ENCODE results near the gene NFATC2. TPM values are rescaled to one million over a fixed set of nuclear protein-coding genes. Genes with fewer than 3 reads are reported as not detected.

The NFATC2 gene
- polyA plus RNA-seq, 1 donor = 22.3 TPM

- Histone ChIP-seq H3K27ac (ENCODE audit: low read length) (no peak overlapping the region), H3K27me3 (ENCODE audit: control insufficient read depth, insufficient read depth, low read length) (no peaks in the 10 kb centered on the region), H3K4me1 (ENCODE audit: control insufficient read depth, insufficient read depth, low read length) (peaks cover 7% of the 10 kb centered on the region), H3K4me3 (ENCODE audit: low read length) (no peak overlapping the region), H3K36me3 (ENCODE audit: control insufficient read depth, insufficient read depth, low read length) (peaks cover 46% of the 10 kb centered on the region), H3K9me3 (ENCODE audit: control insufficient read depth, low read depth, low read length) (no peaks in the 10 kb centered on the region)
- DNase-seq = no peak
- no CpG with 5 or more reads among the region's 2 CpGs for WGBS (ENCODE audit: insufficient coverage, low lambda C conversion rate)
Measured at GRCh38 chr20:51446230-51446629, 96.3 kb downstream of the NFATC2 start.

GRCh38 chr20:51445591-51445990 is 96.9 kb downstream of the NFATC2 start:
- Histone ChIP-seq H3K36me3 (ENCODE audit: control insufficient read depth, insufficient read depth, low read length) (peaks cover 44% of the 10 kb centered on the region), H3K4me3 (ENCODE audit: low read length) (no peak overlapping the region), H3K9me3 (ENCODE audit: control insufficient read depth, low read depth, low read length) (no peaks in the 10 kb centered on the region), H3K27me3 (ENCODE audit: control insufficient read depth, insufficient read depth, low read length) (no peaks in the 10 kb centered on the region), H3K4me1 (ENCODE audit: control insufficient read depth, insufficient read depth, low read length) (peaks cover 7% of the 10 kb centered on the region), H3K27ac (ENCODE audit: low read length) (no peak overlapping the region)
- DNase-seq = no peak
- WGBS (ENCODE audit: insufficient coverage, low lambda C conversion rate) = 100% methylated on average over 2 of the region's 8 CpGs

- Histone ChIP-seq H3K4me3 (ENCODE audit: low read length) (no peak overlapping the region), H3K9me3 (ENCODE audit: control insufficient read depth, low read depth, low read length) (no peaks in the 10 kb centered on the region), H3K27me3 (ENCODE audit: control insufficient read depth, insufficient read depth, low read length) (no peaks in the 10 kb centered on the region), H3K27ac (ENCODE audit: low read length) (no peak overlapping the region), H3K4me1 (ENCODE audit: control insufficient read depth, insufficient read depth, low read length) (peaks cover 7% of the 10 kb centered on the region), H3K36me3 (ENCODE audit: control insufficient read depth, insufficient read depth, low read length) (peaks cover 45% of the 10 kb centered on the region)
- no peak for DNase-seq
- WGBS (ENCODE audit: insufficient coverage, low lambda C conversion rate) = no CpG with 5 or more reads among the region's 9 CpGs
Measured at GRCh38 chr20:51444922-51445438, 97.5 kb downstream of the NFATC2 start.

- no peaks in the 10 kb centered on the region for H3K9me3 ChIP-seq (ENCODE audit: control insufficient read depth, low read depth, low read length)
- H3K27me3 ChIP-seq (ENCODE audit: control insufficient read depth, insufficient read depth, low read length) = no peaks in the 10 kb centered on the region
- H3K27ac ChIP-seq (ENCODE audit: low read length) = no peak overlapping the region
- peaks cover 47% of the 10 kb centered on the region for H3K36me3 ChIP-seq (ENCODE audit: control insufficient read depth, insufficient read depth, low read length)
- WGBS (ENCODE audit: insufficient coverage, low lambda C conversion rate) = no CpG with 5 or more reads among the region's 9 CpGs
- H3K4me1 ChIP-seq (ENCODE audit: control insufficient read depth, insufficient read depth, low read length) = peaks cover 7% of the 10 kb centered on the region
- no peak for DNase-seq
- no peak overlapping the region for H3K4me3 ChIP-seq (ENCODE audit: low read length)
Measured at GRCh38 chr20:51444467-51444866, 98.1 kb downstream of the NFATC2 start.

DNA sequence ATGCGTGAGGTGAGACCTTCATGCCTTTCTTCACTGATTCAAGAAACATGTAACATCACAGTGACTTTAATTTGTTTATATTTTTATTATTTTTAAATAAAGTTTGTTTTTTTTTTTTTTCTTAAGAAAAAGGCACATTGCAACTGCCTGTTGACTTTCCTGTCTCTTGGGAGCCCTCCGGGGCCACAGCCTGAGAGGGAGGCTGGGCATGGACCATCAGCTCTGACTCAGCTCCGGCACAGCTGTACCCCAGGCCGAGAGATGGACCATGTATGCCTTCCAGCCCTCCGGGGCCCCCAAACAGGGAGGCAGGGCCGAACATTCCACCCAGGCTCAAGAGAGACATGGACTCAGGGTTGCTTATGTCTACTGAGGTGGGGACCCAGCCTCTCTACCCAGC is 99.9 kb downstream of the NFATC2 start:
- DNase-seq = no peak
- H3K4me1 ChIP-seq (ENCODE audit: control insufficient read depth, insufficient read depth, low read length) = peaks cover 7% of the 10 kb centered on the region
- H3K9me3 ChIP-seq (ENCODE audit: control insufficient read depth, low read depth, low read length) = no peaks in the 10 kb centered on the region
- H3K4me3 ChIP-seq (ENCODE audit: low read length) = no peak overlapping the region
- H3K27me3 ChIP-seq (ENCODE audit: control insufficient read depth, insufficient read depth, low read length) = no peaks in the 10 kb centered on the region
- no CpG with 5 or more reads among the region's 6 CpGs for whole genome bisulfite sequencing (ENCODE audit: insufficient coverage, low lambda C conversion rate)
- H3K36me3 ChIP-seq (ENCODE audit: control insufficient read depth, insufficient read depth, low read length) = peaks cover 42% of the 10 kb centered on the region
- no peak overlapping the region for H3K27ac ChIP-seq (ENCODE audit: low read length)

DNA sequence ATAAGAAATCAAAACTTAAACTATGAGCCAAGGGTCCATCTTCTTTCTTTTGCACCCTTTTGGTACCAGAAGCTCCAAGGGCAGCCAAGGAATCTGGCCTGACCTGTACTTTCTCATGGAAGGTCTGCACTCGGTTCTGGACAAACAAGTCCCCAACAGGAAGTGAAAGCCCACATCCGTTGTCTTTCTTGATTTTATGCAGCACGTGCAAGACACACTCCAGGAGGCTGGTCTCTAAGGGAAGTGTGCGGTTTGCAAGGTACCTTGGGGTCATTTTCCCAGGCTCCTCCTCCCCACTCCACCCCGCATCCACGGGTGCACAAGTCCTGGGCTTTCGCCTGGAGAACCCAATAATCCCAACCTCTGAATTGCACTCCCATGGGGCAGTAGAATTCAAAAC is 101.9 kb downstream of the NFATC2 start:
- Histone ChIP-seq H3K27ac (ENCODE audit: low read length) (no peak overlapping the region), H3K36me3 (ENCODE audit: control insufficient read depth, insufficient read depth, low read length) (peaks cover 37% of the 10 kb centered on the region), H3K9me3 (ENCODE audit: control insufficient read depth, low read depth, low read length) (no peaks in the 10 kb centered on the region), H3K4me1 (ENCODE audit: control insufficient read depth, insufficient read depth, low read length) (no peaks in the 10 kb centered on the region), H3K4me3 (ENCODE audit: low read length) (no peak overlapping the region), H3K27me3 (ENCODE audit: control insufficient read depth, insufficient read depth, low read length) (no peaks in the 10 kb centered on the region)
- DNase-seq = no peak
- WGBS (ENCODE audit: insufficient coverage, low lambda C conversion rate) = no CpG with 5 or more reads among the region's 7 CpGs

GRCh38 chr20:51439160-51439689 is 103.3 kb downstream of the NFATC2 start:
- Histone ChIP-seq H3K4me3 (ENCODE audit: low read length) (no peak overlapping the region), H3K9me3 (ENCODE audit: control insufficient read depth, low read depth, low read length) (no peaks in the 10 kb centered on the region), H3K36me3 (ENCODE audit: control insufficient read depth, insufficient read depth, low read length) (peaks cover 45% of the 10 kb centered on the region), H3K27ac (ENCODE audit: low read length) (no peak overlapping the region), H3K4me1 (ENCODE audit: control insufficient read depth, insufficient read depth, low read length) (no peaks in the 10 kb centered on the region), H3K27me3 (ENCODE audit: control insufficient read depth, insufficient read depth, low read length) (no peaks in the 10 kb centered on the region)
- no peak for DNase-seq
- no CpG with 5 or more reads among the region's 9 CpGs for WGBS (ENCODE audit: insufficient coverage, low lambda C conversion rate)

DNA sequence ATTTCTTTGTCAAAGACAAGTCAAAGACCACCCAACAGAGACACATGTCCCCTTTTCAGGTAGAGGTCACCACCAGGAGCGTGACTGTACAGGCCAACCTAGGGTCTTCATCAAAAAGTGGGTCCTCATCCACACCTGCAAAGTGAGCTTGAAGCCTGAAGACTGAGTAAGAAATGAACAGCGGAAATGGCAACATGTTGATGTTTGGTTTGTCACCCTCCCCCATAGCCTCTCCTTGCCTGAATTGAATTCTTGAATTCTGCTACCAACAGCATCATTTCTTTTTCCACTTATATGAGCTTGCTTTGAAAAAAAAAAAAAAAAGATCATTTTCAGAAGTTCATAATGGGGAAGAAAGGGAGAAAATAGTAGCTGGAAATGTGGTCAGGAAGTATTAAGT is 104.4 kb downstream of the NFATC2 start:
- no peak for DNase-seq
- H3K27ac ChIP-seq (ENCODE audit: low read length) = no peak overlapping the region
- no peaks in the 10 kb centered on the region for H3K9me3 ChIP-seq (ENCODE audit: control insufficient read depth, low read depth, low read length)
- no peak overlapping the region for H3K4me3 ChIP-seq (ENCODE audit: low read length)
- H3K27me3 ChIP-seq (ENCODE audit: control insufficient read depth, insufficient read depth, low read length) = no peaks in the 10 kb centered on the region
- H3K4me1 ChIP-seq (ENCODE audit: control insufficient read depth, insufficient read depth, low read length) = no peaks in the 10 kb centered on the region
- peaks cover 51% of the 10 kb centered on the region for H3K36me3 ChIP-seq (ENCODE audit: control insufficient read depth, insufficient read depth, low read length)
- no CpG with 5 or more reads among the region's 2 CpGs for WGBS (ENCODE audit: insufficient coverage, low lambda C conversion rate)

GRCh38 chr20:51437182-51437924 is 105.2 kb downstream of the NFATC2 start:
- WGBS (ENCODE audit: insufficient coverage, low lambda C conversion rate) = 100% methylated on average over 2 of the region's 7 CpGs
- Histone ChIP-seq H3K9me3 (ENCODE audit: control insufficient read depth, low read depth, low read length) (no peaks in the 10 kb centered on the region), H3K36me3 (ENCODE audit: control insufficient read depth, insufficient read depth, low read length) (peaks cover 56% of the 10 kb centered on the region), H3K27me3 (ENCODE audit: control insufficient read depth, insufficient read depth, low read length) (no peaks in the 10 kb centered on the region), H3K4me1 (ENCODE audit: control insufficient read depth, insufficient read depth, low read length) (no peaks in the 10 kb centered on the region), H3K27ac (ENCODE audit: low read length) (no peak overlapping the region), H3K4me3 (ENCODE audit: low read length) (no peak overlapping the region)
- DNase-seq = no peak

GRCh38 chr20:51434580-51435247 is 107.8 kb downstream of the NFATC2 start:
- H3K27ac ChIP-seq (ENCODE audit: low read length) = no peak overlapping the region
- H3K27me3 ChIP-seq (ENCODE audit: control insufficient read depth, insufficient read depth, low read length) = no peaks in the 10 kb centered on the region
- no peak for DNase-seq
- H3K4me1 ChIP-seq (ENCODE audit: control insufficient read depth, insufficient read depth, low read length) = no peaks in the 10 kb centered on the region
- no peak overlapping the region for H3K4me3 ChIP-seq (ENCODE audit: low read length)
- peaks cover 69% of the 10 kb centered on the region for H3K36me3 ChIP-seq (ENCODE audit: control insufficient read depth, insufficient read depth, low read length)
- no peaks in the 10 kb centered on the region for H3K9me3 ChIP-seq (ENCODE audit: control insufficient read depth, low read depth, low read length)
- WGBS (ENCODE audit: insufficient coverage, low lambda C conversion rate) = 100% methylated on average over 1 of the region's 6 CpGs

Data from large intestine (tissue), 3 donors.